HG03354 (cell line): ENCODE data around the gene PHPT1.

ENCODE experiments used
- ATAC-seq: cut with Tn5 transposase; IDR thresholded peaks from one replicate; pipeline ENCODE4 v1.9.1; 2021; ENCODE audit warnings: mild to moderate bottlenecking; ENCODE audit not compliant: unreplicated experiment, poor library complexity, severe bottlenecking

The PHPT1 gene

GRCh38 chr9:136846376-136847087 lies 2.7 kb upstream of the PHPT1 start:
- no peak for ATAC-seq

DNA sequence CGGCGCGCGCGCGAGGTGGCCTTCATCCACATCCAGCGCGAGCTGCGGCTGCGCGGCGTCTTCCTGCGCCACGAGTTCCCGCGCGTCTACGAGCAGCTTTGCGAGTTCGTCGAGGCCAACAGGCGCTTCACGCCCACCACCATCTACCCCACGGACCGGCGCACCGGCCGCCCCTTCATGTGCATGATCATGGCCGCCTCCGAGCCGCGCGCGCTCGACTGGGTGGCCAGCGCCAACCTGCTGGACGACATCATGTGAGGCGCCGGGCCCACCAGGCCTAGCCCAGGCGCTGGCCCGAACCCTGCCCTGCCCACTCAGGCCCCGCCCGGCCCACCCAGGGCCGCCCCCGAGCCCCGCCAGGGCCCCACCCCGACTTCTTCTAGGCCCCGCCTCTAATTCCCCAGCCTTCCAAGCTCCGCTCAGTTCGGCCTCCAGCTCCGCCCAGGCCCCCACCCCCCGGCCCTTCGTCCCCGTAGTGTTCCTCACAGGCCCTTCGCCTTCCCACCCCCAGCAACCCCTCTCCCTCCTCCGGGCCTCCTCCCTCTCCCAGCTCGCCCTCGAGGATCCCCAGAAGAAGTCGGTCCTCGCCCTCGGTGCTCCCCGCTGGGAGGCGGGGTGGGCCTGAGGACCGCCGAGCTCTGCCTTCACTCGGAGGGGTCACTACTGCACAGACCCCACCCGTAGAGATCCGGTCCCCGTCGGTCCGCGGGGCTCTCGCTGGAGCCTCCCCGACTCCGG lies 2.0 kb upstream of the PHPT1 start:
- ATAC-seq, result no peak

- no peak for ATAC-seq
Observed at GRCh38 chr9:136847826-136848392, 1.3 kb upstream of the PHPT1 start.

DNA sequence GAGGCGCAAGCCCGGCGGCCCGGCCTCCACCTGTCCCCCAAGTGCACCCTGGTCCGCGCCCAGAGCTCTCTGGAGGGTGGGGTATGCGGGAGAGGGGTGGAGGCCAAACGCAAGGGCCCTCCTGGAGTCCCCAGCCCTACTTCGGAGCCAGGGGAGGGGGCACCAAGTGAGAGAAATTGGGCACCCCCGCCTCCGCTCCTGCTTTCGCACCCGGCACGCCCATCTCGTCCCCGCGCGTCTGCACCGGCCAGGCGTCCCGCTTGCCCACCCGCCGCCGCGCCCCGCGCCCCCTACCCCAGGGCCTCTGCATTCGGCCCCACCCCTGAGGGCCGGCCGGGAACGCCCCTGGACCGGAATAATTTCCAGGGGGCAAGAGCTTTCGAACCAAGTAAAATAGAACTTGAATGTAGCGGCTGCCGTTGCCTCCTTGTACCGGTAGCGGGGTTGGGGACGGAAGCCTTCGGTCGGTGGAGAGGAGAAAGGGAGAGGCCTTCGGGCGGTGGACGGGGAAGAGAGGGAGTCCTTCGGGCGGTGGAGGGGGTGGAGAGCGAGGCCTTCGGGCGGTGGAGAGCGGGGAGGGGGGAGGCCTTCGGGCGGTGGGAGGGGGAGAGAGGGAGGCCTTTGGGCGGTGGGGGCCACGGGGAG lies 694 bp upstream of the PHPT1 start:
- peak; percentile 1 for ATAC-seq

GRCh38 chr9:136849960-136850865 lies 1.0 kb downstream of the PHPT1 start:
- no peak for ATAC-seq

- no peak for ATAC-seq
Observed at GRCh38 chr9:136850866-136851775, 1.9 kb downstream of the PHPT1 start.

- no peak for ATAC-seq
Observed at GRCh38 chr9:136851941-136852663, 2.9 kb downstream of the PHPT1 start, which contains the start of gene MAMDC4. MAMDC4 (plus strand) TSS chr9:136852346; CDS start chr9:136852417, 71 bp downstream.

DNA sequence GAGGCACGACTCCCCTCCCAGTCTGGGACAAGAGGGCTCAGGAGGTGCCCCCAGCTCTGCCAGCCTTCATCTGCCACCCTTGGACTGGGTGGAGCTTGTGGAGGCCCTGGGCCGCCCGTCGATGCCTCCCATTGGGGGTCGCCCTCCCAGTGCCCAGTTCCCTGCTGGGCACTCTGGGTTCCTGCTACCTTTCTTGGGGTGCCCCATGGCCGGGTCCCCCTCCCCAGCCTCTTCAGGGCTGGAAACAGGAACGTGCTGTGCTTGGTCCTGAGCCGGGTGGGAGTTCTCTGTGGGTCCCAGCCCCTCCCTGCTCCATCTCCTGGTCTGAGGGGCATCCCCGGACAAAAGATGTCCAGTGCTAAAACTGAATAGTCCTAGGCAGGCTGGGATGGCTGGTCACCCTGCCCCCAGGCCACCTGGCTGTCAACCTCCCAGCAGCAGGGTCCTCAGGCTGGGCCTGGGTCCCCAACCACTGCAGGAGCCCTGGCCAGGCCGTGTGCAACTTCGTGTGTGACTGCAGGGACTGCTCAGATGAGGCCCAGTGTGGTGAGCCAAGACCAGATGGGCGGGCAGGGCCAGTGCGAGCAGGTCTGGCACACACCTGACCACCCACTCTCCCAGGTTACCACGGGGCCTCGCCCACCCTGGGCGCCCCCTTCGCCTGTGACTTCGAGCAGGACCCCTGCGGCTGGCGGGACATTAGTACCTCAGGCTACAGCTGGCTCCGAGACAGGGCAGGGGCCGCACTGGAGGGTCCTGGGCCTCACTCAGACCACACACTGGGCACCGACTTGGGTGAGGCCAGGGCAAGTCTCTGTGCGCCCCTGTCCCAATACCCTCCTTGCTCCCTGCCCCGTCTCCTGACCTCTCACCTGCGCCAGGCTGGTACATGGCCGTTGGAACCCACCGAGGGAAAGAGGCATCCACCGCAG lies 3.7 kb downstream of the PHPT1 start:
- no peak for ATAC-seq

DNA sequence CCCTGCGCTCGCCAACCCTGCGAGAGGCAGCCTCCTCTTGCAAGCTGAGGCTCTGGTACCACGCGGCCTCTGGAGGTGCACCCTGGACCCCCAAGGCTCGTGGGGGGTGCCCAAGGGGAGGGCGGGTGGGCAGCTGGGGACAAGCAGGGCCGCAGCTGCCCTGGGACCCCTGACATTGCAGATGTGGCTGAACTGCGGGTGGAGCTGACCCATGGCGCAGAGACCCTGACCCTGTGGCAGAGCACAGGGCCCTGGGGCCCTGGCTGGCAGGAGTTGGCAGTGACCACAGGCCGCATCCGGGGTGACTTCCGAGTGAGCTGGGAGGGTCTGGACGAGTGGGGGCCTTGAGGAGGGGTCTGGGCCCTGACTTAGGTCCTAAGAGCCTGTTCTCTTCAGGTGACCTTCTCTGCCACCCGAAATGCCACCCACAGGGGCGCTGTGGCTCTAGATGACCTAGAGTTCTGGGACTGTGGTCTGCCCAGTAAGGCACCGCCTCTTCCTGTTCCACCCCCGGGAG lies 4.4 kb downstream of the PHPT1 start:
- ATAC-seq, result no peak

DNA sequence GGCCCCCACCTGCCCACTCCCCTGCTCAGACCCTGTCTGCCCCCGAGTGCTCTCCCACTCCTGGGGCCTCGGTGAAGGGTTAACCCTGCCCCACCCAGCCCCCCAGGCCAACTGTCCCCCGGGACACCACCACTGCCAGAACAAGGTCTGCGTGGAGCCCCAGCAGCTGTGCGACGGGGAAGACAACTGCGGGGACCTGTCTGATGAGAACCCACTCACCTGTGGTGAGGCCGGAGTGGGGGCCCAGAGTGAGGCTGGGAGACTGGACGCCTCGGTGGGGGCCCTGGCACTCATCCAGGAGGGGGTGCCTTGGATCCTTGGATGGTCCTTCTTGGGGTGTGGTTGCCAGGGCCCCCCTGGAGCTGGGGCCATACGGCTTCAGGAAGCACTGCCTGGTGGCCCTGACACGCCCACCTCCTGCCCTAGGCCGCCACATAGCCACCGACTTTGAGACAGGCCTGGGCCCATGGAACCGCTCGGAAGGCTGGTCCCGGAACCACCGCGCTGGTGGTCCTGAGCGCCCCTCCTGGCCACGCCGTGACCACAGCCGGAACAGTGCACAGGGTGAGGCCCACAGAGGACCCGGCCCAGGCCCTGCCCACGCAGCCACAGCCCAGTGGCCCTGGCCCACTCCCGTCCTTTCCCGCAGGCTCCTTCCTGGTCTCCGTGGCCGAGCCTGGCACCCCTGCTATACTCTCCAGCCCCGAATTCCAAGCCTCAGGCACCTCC lies 5.1 kb downstream of the PHPT1 start:
- ATAC-seq, result no peak

- ATAC-seq, result no peak
Observed at GRCh38 chr9:136854842-136855460, 5.7 kb downstream of the PHPT1 start.

DNA sequence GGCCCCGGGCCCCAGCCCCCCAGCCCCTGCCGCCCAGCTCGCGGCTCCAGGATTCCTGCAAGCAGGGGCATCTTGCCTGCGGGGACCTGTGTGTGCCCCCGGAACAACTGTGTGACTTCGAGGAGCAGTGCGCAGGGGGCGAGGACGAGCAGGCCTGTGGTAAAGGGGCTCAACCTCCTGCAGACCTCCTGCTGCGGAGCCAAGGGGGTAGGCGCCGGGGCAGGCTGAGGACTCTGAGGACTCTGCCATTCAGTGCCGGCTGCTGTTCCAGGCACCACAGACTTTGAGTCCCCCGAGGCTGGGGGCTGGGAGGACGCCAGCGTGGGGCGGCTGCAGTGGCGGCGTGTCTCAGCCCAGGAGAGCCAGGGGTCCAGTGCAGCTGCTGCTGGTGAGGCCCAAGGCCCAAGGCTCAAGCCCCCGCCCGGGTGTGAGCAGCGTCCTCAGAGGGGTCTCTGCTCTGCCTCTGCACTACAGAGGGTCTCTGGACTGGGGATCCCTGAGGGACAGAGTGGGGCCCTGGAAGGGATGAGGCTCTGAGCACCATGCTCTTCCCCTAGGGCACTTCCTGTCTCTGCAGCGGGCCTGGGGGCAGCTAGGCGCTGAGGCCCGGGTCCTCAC lies 6.4 kb downstream of the PHPT1 start:
- ATAC-seq, result no peak

GRCh38 chr9:136856079-136856476 lies 6.9 kb downstream of the PHPT1 start:
- no peak for ATAC-seq

- no peak for ATAC-seq
Observed at GRCh38 chr9:136856541-136857141, 7.4 kb downstream of the PHPT1 start.

DNA sequence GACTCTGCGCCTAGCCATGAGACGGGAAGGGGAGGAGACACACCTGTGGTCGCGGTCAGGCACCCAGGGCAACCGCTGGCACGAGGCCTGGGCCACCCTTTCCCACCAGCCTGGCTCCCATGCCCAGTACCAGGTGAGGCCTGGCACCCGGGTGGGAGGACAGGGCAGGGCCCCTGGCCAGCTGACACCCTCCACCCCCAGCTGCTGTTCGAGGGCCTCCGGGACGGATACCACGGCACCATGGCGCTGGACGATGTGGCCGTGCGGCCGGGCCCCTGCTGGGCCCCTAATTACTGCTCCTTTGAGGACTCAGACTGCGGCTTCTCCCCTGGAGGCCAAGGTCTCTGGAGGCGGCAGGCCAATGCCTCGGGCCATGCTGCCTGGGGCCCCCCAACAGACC lies 8.0 kb downstream of the PHPT1 start:
- no peak for ATAC-seq
